Mucosa of descending colon (tissue), 3 donors: ENCODE data around the gene HEPHL1. TPM values are rescaled to one million over a fixed set of nuclear protein-coding genes. Genes with fewer than 3 reads are reported as not detected.

Experiments used
- ATAC-seq: fragments of 200-7000 bp; cut with Tn5 transposase; one replicate; pipeline ENCODE4 v1.9.1; 2020; ENCODE audit warnings: mild to moderate bottlenecking, moderate library complexity
- DNase-seq, 3 donors: peaks; one replicate each; pipeline ENCODE4 v3.0.0-alpha.2; 2020
- H3K36me3 ChIP-seq: fragments of 200-600 bp; one replicate; pipeline ENCODE4 v1.8.0; 2021; ENCODE audit warnings: low read depth, mild to moderate bottlenecking
- H3K4me1 ChIP-seq: fragments of 200-600 bp; one replicate; pipeline ENCODE4 v1.8.0; 2021; ENCODE audit warnings: low read depth, mild to moderate bottlenecking
- H3K4me3 ChIP-seq: fragments of 200-600 bp; one replicate; pipeline ENCODE4 v1.8.0; 2021; ENCODE audit warnings: mild to moderate bottlenecking
- H3K9me3 ChIP-seq: fragments of 200-600 bp; one replicate; pipeline ENCODE4 v1.8.0; 2021; ENCODE audit warnings: mild to moderate bottlenecking
- intact Hi-C, 2 donors: fragments of 100-400 bp; cut with DNase I in 1 of 2; cut with micrococcal nuclease in 1 of 2; formaldehyde crosslinking; loops; one replicate each; pipeline versions ENCODE4 v1.11.0 to v1.11.1; 2022; cut with DNase I, micrococcal nuclease
- total RNA-seq, 3 donors: library from RNA; stranded (reverse); fragmentation: NEBNext Ultra II Directional in 2 of 3; extraction: Animal tissue kit (Norgen Biotek cat#: 25700) in 2 of 3; gene quantifications; one replicate each; pipeline versions ENCODE4 v1.2.1 to v1.2.4, GENCODE V29; 2021 to 2023
- TF ChIP-seq, protein P1 (sequence below): fragments of 200-600 bp; IDR thresholded peaks from one replicate; pipeline ENCODE4 v1.8.0; 2022; ENCODE audit warnings: antibody characterized with exemption, mild to moderate bottlenecking
- donor health status: DM: no; HTN: no; CAD: no; lungs with moderate emphysema.
- donor health status: DM: no; HTN: no; CAD: no.
- donor health status: DM: no; HTN: yes; CAD: no.

The HEPHL1 gene
- total RNA-seq, 3 donors from 2014 or later, result 0.06 TPM; not detected in 2

GRCh38 chr11:94106716-94107115 is 85.6 kb downstream of the HEPHL1 start:
- Histone ChIP-seq H3K4me1 (peaks cover 5% of the 10 kb centered on the region), H3K36me3 (no peaks in the 10 kb centered on the region), H3K9me3 (no peaks in the 10 kb centered on the region), H3K4me3 (no peak overlapping the region)
- TF ChIP-seq, protein P1, sequence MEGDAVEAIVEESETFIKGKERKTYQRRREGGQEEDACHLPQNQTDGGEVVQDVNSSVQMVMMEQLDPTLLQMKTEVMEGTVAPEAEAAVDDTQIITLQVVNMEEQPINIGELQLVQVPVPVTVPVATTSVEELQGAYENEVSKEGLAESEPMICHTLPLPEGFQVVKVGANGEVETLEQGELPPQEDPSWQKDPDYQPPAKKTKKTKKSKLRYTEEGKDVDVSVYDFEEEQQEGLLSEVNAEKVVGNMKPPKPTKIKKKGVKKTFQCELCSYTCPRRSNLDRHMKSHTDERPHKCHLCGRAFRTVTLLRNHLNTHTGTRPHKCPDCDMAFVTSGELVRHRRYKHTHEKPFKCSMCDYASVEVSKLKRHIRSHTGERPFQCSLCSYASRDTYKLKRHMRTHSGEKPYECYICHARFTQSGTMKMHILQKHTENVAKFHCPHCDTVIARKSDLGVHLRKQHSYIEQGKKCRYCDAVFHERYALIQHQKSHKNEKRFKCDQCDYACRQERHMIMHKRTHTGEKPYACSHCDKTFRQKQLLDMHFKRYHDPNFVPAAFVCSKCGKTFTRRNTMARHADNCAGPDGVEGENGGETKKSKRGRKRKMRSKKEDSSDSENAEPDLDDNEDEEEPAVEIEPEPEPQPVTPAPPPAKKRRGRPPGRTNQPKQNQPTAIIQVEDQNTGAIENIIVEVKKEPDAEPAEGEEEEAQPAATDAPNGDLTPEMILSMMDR, result no peak
- no peak for DNase-seq
- intact Hi-C loops, result no loop called here
- ATAC-seq, result no peak

- no peak for DNase-seq
- Histone ChIP-seq H3K4me1 (peaks cover 5% of the 10 kb centered on the region), H3K4me3 (no peak overlapping the region), H3K36me3 (no peaks in the 10 kb centered on the region), H3K9me3 (no peaks in the 10 kb centered on the region)
- ATAC-seq, result no peak
- intact Hi-C loops, result no loop called here
- TF ChIP-seq, protein P1, result no peak
These were observed 86.2 kb downstream of the HEPHL1 start for GRCh38 chr11:94107363-94107762.

- Histone ChIP-seq H3K4me1 (no peaks in the 10 kb centered on the region), H3K36me3 (no peaks in the 10 kb centered on the region), H3K9me3 (no peaks in the 10 kb centered on the region), H3K4me3 (no peak overlapping the region)
- TF ChIP-seq, protein P1, result no peak
- no peak for ATAC-seq
- intact Hi-C loops, result no loop called here
- no peak for DNase-seq
These were observed 90.1 kb downstream of the HEPHL1 start for GRCh38 chr11:94111241-94111640.

GRCh38 chr11:94111660-94112059 is 90.5 kb downstream of the HEPHL1 start:
- Histone ChIP-seq H3K9me3 (no peaks in the 10 kb centered on the region), H3K36me3 (no peaks in the 10 kb centered on the region), H3K4me3 (no peak overlapping the region), H3K4me1 (no peaks in the 10 kb centered on the region)
- intact Hi-C loops, result no loop called here
- ATAC-seq (no peak), DNase-seq (no peak)
- TF ChIP-seq, protein P1, result no peak

DNA sequence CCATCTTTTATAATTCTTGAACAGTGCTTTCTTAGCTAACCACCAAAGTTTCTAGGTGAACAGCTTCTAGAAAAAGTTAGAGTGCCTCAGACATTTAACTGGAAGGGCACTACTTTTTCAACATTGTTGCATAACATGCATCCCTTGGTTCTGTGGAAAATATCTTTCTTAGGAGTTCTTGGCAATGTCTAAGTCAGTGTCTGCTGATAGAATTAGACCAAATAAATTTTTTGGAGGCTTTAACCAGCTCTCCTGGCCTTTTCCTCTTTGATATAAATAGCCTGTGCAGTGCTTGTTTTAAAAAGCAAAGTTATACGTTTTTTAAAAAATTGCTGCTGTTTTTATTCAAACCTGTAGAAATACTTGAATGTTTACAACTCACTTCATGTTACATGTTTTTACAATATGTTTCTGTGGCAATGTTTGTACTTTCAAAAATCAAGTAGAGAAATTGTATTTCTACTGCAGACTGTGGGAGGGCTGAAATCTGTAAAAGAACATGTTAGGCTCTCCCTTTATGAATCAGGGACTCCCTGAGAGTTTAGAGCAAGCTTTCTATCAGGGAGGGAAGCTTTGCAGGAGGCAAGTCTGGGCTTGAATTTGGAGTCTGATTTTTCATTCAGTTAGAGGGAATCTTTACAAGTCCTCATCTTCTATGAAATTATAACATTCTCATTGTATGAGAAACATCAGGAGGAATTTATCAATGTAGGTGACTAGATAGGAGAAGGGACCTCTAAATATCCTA is 91.2 kb downstream of the HEPHL1 start:
- intact Hi-C loops, result no loop called here
- Histone ChIP-seq H3K4me3 (no peak overlapping the region), H3K36me3 (no peaks in the 10 kb centered on the region), H3K9me3 (no peaks in the 10 kb centered on the region), H3K4me1 (no peaks in the 10 kb centered on the region)
- ATAC-seq (no peak), DNase-seq (no peak)
- TF ChIP-seq, protein P1, result no peak
